Stimulated activated effector memory CD8-positive, alpha-beta T cell treated with anti-CD3 and anti-CD28 coated beads, Interleukin-12 subunit alpha, Interleukin-12 subunit beta, amount 100 ng/mL, for 72 hours (primary cell): ENCODE measurements around the gene TMEM239.
"Not testable (repeated sequence)": the region's sequence is repeated elsewhere in the genome, so short reads cannot be mapped to it uniquely, and the experiment has no call there.

Experiments
- ATAC-seq: fragments of 150-1000 bp; cut with Tn5 transposase; 2 replicates; pipeline ENCODE4 v1.10.0; 2021
- DNase-seq, 2 donors: peaks; one replicate each; pipeline ENCODE4 v3.0.0; 2021 to 2022; ENCODE audit warnings: low spot score in 2 of 2
- H3K27ac Mint-ChIP-seq: one replicate; pipeline ENCODE4 v1.8.0; 2022; ENCODE audit warnings: mild to moderate bottlenecking, mixed read lengths
- H3K36me3 Mint-ChIP-seq: one replicate; pipeline ENCODE4 v1.8.0; 2022; ENCODE audit warnings: mild to moderate bottlenecking, mixed read lengths
- H3K4me1 Mint-ChIP-seq: one replicate; pipeline ENCODE4 v1.8.0; 2022; ENCODE audit warnings: mixed read lengths
- H3K4me3 Mint-ChIP-seq: one replicate; pipeline ENCODE4 v1.8.0; 2022; ENCODE audit warnings: mild to moderate bottlenecking, mixed read lengths
- H3K9me3 Mint-ChIP-seq: one replicate; pipeline ENCODE4 v1.8.0; 2022; ENCODE audit warnings: mixed read lengths

The TMEM239 gene

GRCh38 chr20:2829376-2829775 is 13.2 kb downstream of the TMEM239 start:
- Mint-ChIP-seq H3K27ac (no peak overlapping the region), H3K4me3 (no peak overlapping the region), H3K36me3 (no peaks in the 10 kb centered on the region)

GRCh38 chr20:2831206-2831605 is 15.0 kb downstream of the TMEM239 start:
- not testable (repeated sequence) for ATAC-seq, H3K4me3 Mint-ChIP-seq, H3K9me3 Mint-ChIP-seq, DNase-seq, H3K27ac Mint-ChIP-seq, H3K36me3 Mint-ChIP-seq
- H3K4me1 Mint-ChIP-seq: peaks cover 11% of the 10 kb centered on the region

More at GRCh38 chr20:2829376-2829775, 13.2 kb downstream of the TMEM239 start:
- no peak for ATAC-seq
- no peaks in the 10 kb centered on the region for H3K9me3 Mint-ChIP-seq
- peaks cover 19% of the 10 kb centered on the region for H3K4me1 Mint-ChIP-seq
- no peak for DNase-seq

GRCh38 chr20:2833761-2834160 is 17.6 kb downstream of the TMEM239 start:
- ATAC-seq (no peak), DNase-seq (no peak)
- H3K4me1 Mint-ChIP-seq: peaks cover 9% of the 10 kb centered on the region
- no peak overlapping the region for H3K4me3 Mint-ChIP-seq
- no peaks in the 10 kb centered on the region for H3K9me3 Mint-ChIP-seq
- no peak overlapping the region for H3K27ac Mint-ChIP-seq
- H3K36me3 Mint-ChIP-seq: peaks cover 9% of the 10 kb centered on the region

GRCh38 chr20:2834401-2835110 is 18.4 kb downstream of the TMEM239 start:
- ATAC-seq: no peak
- H3K27ac Mint-ChIP-seq: no peak overlapping the region
- peaks cover 15% of the 10 kb centered on the region for H3K4me1 Mint-ChIP-seq
- no peak for DNase-seq
- H3K36me3 Mint-ChIP-seq: peaks cover 17% of the 10 kb centered on the region
- peaks cover 2% of the 10 kb centered on the region for H3K9me3 Mint-ChIP-seq
- no peak overlapping the region for H3K4me3 Mint-ChIP-seq

GRCh38 chr20:2835331-2835796 is 19.2 kb downstream of the TMEM239 start:
- Mint-ChIP-seq H3K27ac (peak overlapping the region; percentile 2), H3K4me1 (peaks cover 18% of the 10 kb centered on the region), H3K4me3 (no peak overlapping the region), H3K9me3 (peaks cover 2% of the 10 kb centered on the region), H3K36me3 (peaks cover 20% of the 10 kb centered on the region)
- DNase-seq: no peak
- ATAC-seq: no peak

- ATAC-seq (no peak), DNase-seq (no peak)
- Mint-ChIP-seq H3K4me1 (peaks cover 18% of the 10 kb centered on the region), H3K4me3 (no peak overlapping the region), H3K36me3 (peaks cover 20% of the 10 kb centered on the region), H3K9me3 (peaks cover 2% of the 10 kb centered on the region), H3K27ac (peak overlapping the region; percentile 2)
Measured at GRCh38 chr20:2836035-2836434, 19.9 kb downstream of the TMEM239 start.

GRCh38 chr20:2837221-2837960 is 21.2 kb downstream of the TMEM239 start:
- Mint-ChIP-seq H3K27ac (peak overlapping the region; percentile 13), H3K9me3 (peaks cover 2% of the 10 kb centered on the region), H3K36me3 (peaks cover 20% of the 10 kb centered on the region), H3K4me1 (peaks cover 24% of the 10 kb centered on the region), H3K4me3 (no peak overlapping the region)
- DNase-seq: no peak
- no peak for ATAC-seq

- H3K4me3 Mint-ChIP-seq: peak overlapping the region; percentile 73
- peaks cover 24% of the 10 kb centered on the region for H3K4me1 Mint-ChIP-seq
- peak overlapping the region; percentile 65 for H3K27ac Mint-ChIP-seq
- ATAC-seq (no peak), DNase-seq (no peak)
- peaks cover 24% of the 10 kb centered on the region for H3K36me3 Mint-ChIP-seq
- peaks cover 2% of the 10 kb centered on the region for H3K9me3 Mint-ChIP-seq
Measured at GRCh38 chr20:2838170-2838797, 22.1 kb downstream of the TMEM239 start.

GRCh38 chr20:2838847-2839671 is 22.9 kb downstream of the TMEM239 start:
- ATAC-seq (no peak), DNase-seq (no peak)
- Mint-ChIP-seq H3K4me3 (peak overlapping the region; percentile 73), H3K36me3 (peaks cover 24% of the 10 kb centered on the region), H3K9me3 (peaks cover 2% of the 10 kb centered on the region), H3K4me1 (peaks cover 29% of the 10 kb centered on the region), H3K27ac (peak overlapping the region; percentile 94)

GRCh38 chr20:2839732-2840137 is 23.6 kb downstream of the TMEM239 start:
- peaks cover 24% of the 10 kb centered on the region for H3K36me3 Mint-ChIP-seq
- H3K27ac Mint-ChIP-seq: peak overlapping the region; percentile 94
- H3K4me3 Mint-ChIP-seq: peak overlapping the region; percentile 73
- H3K4me1 Mint-ChIP-seq: peaks cover 36% of the 10 kb centered on the region
- ATAC-seq: no peak
- peaks cover 2% of the 10 kb centered on the region for H3K9me3 Mint-ChIP-seq
- DNase-seq: no peak

GRCh38 chr20:2840138-2840966 is 24.2 kb downstream of the TMEM239 start, which contains the start of the genes PCED1A and VPS16:
Gene PCED1A, minus strand, starts transcription at chr20:2840655. Its CDS starts 743 bp downstream, at chr20:2839912.
Gene VPS16, plus strand, starts transcription at chr20:2840745. Its CDS starts 30 bp downstream, at chr20:2840775.
- peaks cover 24% of the 10 kb centered on the region for H3K36me3 Mint-ChIP-seq
- peaks cover 2% of the 10 kb centered on the region for H3K9me3 Mint-ChIP-seq
- ATAC-seq (peak; percentile 98), DNase-seq (peak; percentile 86 to 95)
- peak within 1 kb of the TSS; percentile 73 for H3K4me3 Mint-ChIP-seq
- peaks cover 42% of the 10 kb centered on the region for H3K4me1 Mint-ChIP-seq
- peak within 1 kb of the TSS; percentile 94 for H3K27ac Mint-ChIP-seq

GRCh38 chr20:2840967-2841531 is 24.9 kb downstream of the TMEM239 start:
- Mint-ChIP-seq H3K36me3 (peaks cover 24% of the 10 kb centered on the region), H3K4me1 (peaks cover 43% of the 10 kb centered on the region), H3K9me3 (peaks cover 2% of the 10 kb centered on the region), H3K27ac (peak overlapping the region; percentile 90), H3K4me3 (peak overlapping the region; percentile 73)
- ATAC-seq (peak; percentile 57), DNase-seq (peak; percentile 29 to 80)

- H3K9me3 Mint-ChIP-seq: no peaks in the 10 kb centered on the region
- peaks cover 32% of the 10 kb centered on the region for H3K4me1 Mint-ChIP-seq
- H3K36me3 Mint-ChIP-seq: peaks cover 5% of the 10 kb centered on the region
- H3K27ac Mint-ChIP-seq: no peak overlapping the region
- ATAC-seq (peak; percentile 68), DNase-seq (no peak)
- no peak overlapping the region for H3K4me3 Mint-ChIP-seq
Measured at GRCh38 chr20:2845607-2846006, 29.4 kb downstream of the TMEM239 start.

- no peaks in the 10 kb centered on the region for H3K9me3 Mint-ChIP-seq
- H3K4me1 Mint-ChIP-seq: peaks cover 28% of the 10 kb centered on the region
- DNase-seq (no peak), ATAC-seq (no peak)
- peak overlapping the region; percentile 67 for H3K27ac Mint-ChIP-seq
- peaks cover 5% of the 10 kb centered on the region for H3K36me3 Mint-ChIP-seq
- no peak overlapping the region for H3K4me3 Mint-ChIP-seq
Measured at GRCh38 chr20:2846698-2847097, 30.5 kb downstream of the TMEM239 start.
